HL-60/S4 treated with phorbol 12-myristate 13-acetate at 8.2 ng/mL for 4 days and 3 days (cell line): ENCODE measurements around the gene LPAR5.
"Not testable (repeated sequence)": the region's sequence is repeated elsewhere in the genome, so short reads cannot be mapped to it uniquely, and the experiment has no call there.

Source experiments
- in situ Hi-C: fragments of 300-500 bp; cut with MboI; formaldehyde crosslinking; loops from 2 replicates; pipeline ENCODE4 v1.15.0; 2022; ENCODE audit warnings: low sequenced_read_pairs

The LPAR5 gene

GRCh38 chr12:6607751-6608591 is 27.8 kb downstream of the LPAR5 start:
- in situ Hi-C loops: no loop called here

- in situ Hi-C loops: no loop called here
Observed at GRCh38 chr12:6606331-6607131, 29.2 kb downstream of the LPAR5 start.

GRCh38 chr12:6605421-6606330 is 30.1 kb downstream of the LPAR5 start:
- in situ Hi-C loops: no loop called here

- in situ Hi-C loops: no loop called here
Observed at GRCh38 chr12:6604259-6605029, 31.3 kb downstream of the LPAR5 start.

- in situ Hi-C loops: no loop called here
Observed at GRCh38 chr12:6603095-6603567, 32.6 kb downstream of the LPAR5 start.

GRCh38 chr12:6602526-6602925 is 33.2 kb downstream of the LPAR5 start:
- in situ Hi-C loops: no loop called here

- in situ Hi-C loops: not testable (repeated sequence)
Observed at GRCh38 chr12:6595673-6596072, 40.1 kb downstream of the LPAR5 start.

- in situ Hi-C loops: no loop called here
Observed at GRCh38 chr12:6592087-6592486, 43.7 kb downstream of the LPAR5 start.

- in situ Hi-C loops: not testable (repeated sequence)
Observed at GRCh38 chr12:6586569-6586968, 49.2 kb downstream of the LPAR5 start.

- in situ Hi-C loops: no loop called here
Observed at GRCh38 chr12:6584293-6584692, 51.5 kb downstream of the LPAR5 start.

- in situ Hi-C loops: no loop called here
Observed at GRCh38 chr12:6582959-6583358, 52.8 kb downstream of the LPAR5 start.

- in situ Hi-C loops: no loop called here
Observed at GRCh38 chr12:6582196-6582595, 53.6 kb downstream of the LPAR5 start.

- in situ Hi-C loops: no loop called here
Observed at GRCh38 chr12:6575648-6576047, 60.1 kb downstream of the LPAR5 start.

GRCh38 chr12:6574576-6575295 is 61.0 kb downstream of the LPAR5 start:
- in situ Hi-C loops: no loop called here

- in situ Hi-C loops: no loop called here
Observed at GRCh38 chr12:6573001-6573400, 62.8 kb downstream of the LPAR5 start.

- in situ Hi-C loops: no loop called here
Observed at GRCh38 chr12:6570264-6570887, 65.4 kb downstream of the LPAR5 start.

GRCh38 chr12:6569786-6570185 is 66.0 kb downstream of the LPAR5 start:
- in situ Hi-C loops: no loop called here

GRCh38 chr12:6569312-6569711 is 66.4 kb downstream of the LPAR5 start:
- in situ Hi-C loops: no loop called here
